WTC11 (cell line): ENCODE results near the gene CPEB4.

Experiments
- CBFB ChIP-seq: sonication (generic); formaldehyde crosslinking; IDR thresholded peaks from 2 replicates; pipeline ENCODE4 v1.8.1; 2022; ENCODE audit warnings: mild to moderate bottlenecking, low read depth, missing genetic modification reagents
- GABPB1 ChIP-seq: sonication (generic); formaldehyde crosslinking; IDR thresholded peaks from 2 replicates; pipeline ENCODE4 v1.8.1; 2023; ENCODE audit warnings: mild to moderate bottlenecking, missing genetic modification reagents

- TF ChIP-seq CBFB (CRISPR knock-in tag) (no peak), GABPB1 (CRISPR knock-in tag) (no peak)
Observed at GRCh38 chr5:173904151-173904550, 16.0 kb downstream of the CPEB4 start.
